Activated CD8-positive, alpha-beta memory T cell treated with anti-CD3 and anti-CD28 coated beads for 36 hours (primary cell): ENCODE measurements around the gene PTCD3. TPM values are rescaled to one million over a fixed set of nuclear protein-coding genes. Genes with fewer than 3 reads are reported as not detected.

Experiments
- CTCF ChIA-PET: fragments of 350-600 bp; sonication (Branson Sonifier 250); formaldehyde crosslinking; loops from one replicate; lab custom pipeline; 2021; ENCODE audit warnings: antibody characterized with exemption; lab: Charles Lee
- POLR2A ChIA-PET: fragments of 350-600 bp; sonication (Branson Sonifier 250); formaldehyde crosslinking; loops from one replicate; lab custom pipeline; 2021; ENCODE audit warnings: antibody characterized with exemption; lab: Charles Lee
- total RNA-seq, 2 experiments: library from RNA; stranded (reverse); gene quantifications; one replicate each; pipeline ENCODE4 v1.2.3, GENCODE V29; 2021

The PTCD3 gene
- total RNA-seq, 2 experiments from 2014 or later = 156 to 167 TPM

DNA sequence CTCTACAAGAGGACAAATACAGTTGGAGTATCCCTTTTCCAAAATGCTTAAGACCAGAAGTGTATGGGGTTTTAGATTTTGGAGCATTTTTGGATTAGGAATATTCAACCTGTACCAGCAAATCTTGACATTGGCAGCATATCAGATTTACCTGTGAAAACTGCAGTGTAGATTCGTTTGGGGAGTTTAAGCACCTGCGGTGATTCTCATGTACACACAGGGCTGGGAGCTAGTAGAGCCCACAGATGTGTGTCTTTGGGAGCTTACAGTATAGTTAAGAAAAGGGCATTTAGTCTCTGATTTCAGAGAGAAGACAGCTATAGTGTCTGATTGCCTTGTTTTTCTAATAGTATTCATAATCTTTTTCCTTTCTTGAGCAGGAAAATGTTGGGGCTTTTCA is 30.1 kb downstream of the PTCD3 start:
- ChIA-PET POLR2A (no interaction called here), CTCF (no interaction called here)

DNA sequence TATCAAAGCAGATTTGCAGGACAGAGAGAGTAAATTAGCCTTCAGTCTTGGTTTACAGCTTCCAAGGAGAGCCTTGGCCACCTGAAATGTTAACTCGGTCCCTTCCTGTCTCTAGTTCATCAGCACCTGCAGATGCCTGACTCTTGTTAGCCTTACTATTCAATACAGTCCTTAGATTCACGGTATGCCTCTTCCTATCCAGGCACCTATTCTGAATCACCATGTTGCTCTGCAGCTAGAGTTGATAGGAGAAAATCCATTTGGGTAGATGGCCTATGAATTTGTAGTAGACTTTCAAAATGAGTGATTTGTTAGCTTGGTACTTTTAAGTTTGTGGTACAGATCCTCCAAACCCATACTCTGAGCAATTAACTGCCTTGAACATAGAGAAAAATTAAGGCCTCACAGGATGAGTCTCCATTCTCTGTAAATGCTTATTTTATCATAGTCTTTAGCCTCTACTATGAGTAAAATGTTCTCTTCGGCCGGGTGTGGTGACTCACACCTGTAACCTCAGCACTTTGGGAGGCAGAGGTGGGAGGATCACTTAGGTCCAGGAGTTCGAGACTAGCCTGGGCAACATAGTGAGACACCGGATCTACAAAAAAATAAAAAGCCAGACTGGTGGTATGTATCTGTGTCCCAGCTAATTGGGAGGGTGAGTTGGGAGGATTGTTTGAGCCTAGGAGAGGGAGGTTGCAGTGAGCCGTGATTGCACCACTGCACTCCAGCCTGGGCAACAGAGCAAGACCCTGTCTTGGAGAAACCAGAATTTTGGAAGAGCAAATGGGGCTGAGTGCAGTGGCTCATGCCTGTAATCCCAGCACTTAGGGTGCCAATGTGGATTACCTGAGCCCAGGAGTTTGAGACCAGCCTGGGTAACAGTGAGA is 32.9 kb downstream of the PTCD3 start:
- CTCF ChIA-PET = no interaction called here

DNA sequence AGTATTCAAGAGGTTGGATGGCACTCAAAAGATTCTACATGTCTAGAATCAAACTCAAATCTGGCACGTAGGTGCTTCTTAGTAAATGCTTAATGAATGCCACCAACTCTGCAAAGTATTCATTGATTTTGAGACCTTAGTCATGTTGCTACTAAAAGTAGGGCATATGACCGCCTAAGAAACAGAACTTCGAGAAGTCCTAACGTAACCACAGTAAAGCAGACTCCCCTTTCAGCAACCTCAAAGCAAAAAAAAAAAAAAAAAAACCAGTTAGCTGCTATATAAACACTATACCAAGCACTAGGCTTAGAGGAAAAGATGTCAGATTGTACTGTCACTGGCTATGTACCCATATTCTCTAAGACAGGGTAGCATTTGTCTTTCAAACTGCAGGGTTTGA is 33.9 kb downstream of the PTCD3 start:
- CTCF ChIA-PET = no interaction called here
- POLR2A ChIA-PET = interaction anchor here (0.6 kb wide), 3 partner anchors 13 to 601 kb away, joined by 3 to 6 read pairs (median 3); partner anchors contain the start of gene MAT2A

More for the DNA sequence above, 32.9 kb downstream of the PTCD3 start:
- POLR2A ChIA-PET = interaction anchor here (0.8 to 1.4 kb wide), 2 partner anchors 22 to 304 kb away, joined by 3 to 4 read pairs; no protein-coding TSS in a partner anchor

DNA sequence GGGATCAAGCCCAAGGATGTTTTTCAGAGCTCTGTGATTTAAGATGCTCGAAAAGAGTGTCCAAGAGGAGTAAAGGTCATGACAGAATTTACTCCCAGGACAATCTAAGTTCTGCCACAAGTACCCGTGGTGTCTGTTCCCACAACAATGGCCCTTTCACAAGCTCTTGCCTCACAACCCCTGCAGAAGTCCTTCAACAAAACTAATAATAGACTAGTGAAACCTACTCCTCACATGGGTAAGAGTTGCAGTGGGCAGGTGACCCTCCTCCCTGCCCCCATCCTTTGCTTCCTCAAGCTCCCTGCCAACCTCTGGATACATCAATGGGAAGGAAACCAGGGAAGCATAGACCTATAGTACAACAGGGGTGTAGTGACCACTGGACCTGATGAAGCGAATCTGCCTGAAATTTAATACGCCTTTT is 34.9 kb downstream of the PTCD3 start:
- POLR2A ChIA-PET = no interaction called here
- CTCF ChIA-PET = no interaction called here

DNA sequence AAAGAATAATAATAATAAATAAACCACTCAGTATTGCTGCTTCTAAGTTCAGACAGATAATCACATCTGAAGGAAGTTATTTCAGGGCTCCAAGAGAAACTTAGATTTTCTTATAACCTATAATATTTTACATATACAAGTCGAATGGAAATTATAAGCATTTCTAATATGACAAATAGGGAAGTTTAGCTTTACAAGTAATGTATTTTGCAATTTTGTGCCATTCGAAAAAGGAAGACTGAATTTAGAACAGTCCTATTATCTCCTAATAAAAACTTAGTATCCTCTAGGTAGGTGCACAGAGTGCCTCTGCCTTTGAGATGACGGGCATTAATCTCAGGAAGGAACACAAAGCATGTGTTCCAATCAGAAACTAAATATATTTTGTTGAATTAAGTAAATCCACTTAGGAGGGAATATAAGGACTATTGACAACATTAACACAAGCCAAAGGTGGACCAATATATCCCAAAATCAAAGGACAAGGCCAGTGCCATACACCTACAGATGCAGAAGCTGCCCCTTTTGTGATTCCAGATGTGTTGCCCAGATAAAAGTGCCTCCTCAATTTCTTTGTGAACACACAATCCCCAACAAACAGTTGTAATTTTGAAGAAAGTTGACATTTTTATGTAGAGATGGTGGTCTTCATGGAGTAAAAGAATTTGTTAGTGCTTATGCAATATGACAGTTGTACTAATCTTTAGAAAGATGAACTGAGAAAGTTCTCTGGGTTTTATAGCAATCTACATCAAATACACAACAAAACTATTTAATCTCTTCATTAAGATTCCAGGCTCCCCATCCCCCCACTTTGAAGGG is 36.6 kb downstream of the PTCD3 start:
- CTCF ChIA-PET = no interaction called here
- POLR2A ChIA-PET = no interaction called here

GRCh38 chr2:86143307-86143706 is 37.3 kb downstream of the PTCD3 start:
- POLR2A ChIA-PET = interaction anchor here (1.2 kb wide), 1 partner anchor 14 kb away, joined by 3 read pairs; no protein-coding TSS in a partner anchor
- CTCF ChIA-PET = no interaction called here

DNA sequence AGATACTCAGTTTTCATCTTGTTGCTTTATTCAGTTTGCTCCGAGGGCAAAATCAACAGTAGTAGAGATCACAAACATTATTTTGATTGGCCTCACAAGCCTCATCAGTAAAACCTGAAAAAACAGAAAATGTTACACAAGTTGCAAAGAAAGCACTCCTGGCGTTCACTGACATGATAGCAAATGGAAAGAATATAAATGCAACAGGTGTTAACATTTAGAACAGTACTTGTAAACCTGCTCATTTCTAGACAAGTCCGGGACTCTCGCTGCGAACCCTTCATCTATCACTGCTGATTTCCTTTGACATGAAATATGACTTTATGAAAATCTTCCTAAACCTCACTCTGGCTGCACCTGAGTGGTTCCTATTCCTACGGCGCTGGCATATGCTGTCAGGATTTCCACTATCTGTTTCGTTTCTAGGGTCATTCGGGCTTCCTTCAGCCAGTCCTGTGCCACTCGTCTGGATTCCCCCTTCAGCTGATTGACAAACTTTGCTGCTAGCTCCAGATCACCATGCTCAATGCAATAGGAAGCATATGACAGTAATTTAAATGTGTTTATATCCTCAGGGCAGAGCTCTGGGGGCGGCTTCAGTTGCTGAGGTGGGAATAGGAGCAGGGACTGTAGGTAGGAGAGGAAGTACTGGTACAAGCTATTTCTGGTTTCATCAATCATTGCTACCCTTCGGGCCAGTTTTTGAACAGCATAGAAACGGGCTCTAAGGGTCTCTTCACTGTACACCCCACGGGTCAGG is 38.1 kb downstream of the PTCD3 start:
- CTCF ChIA-PET = interaction anchor here (0.6 kb wide), 1 partner anchor 13 kb away, joined by 3 read pairs; no protein-coding TSS in a partner anchor
- POLR2A ChIA-PET = interaction anchor here (1.2 kb wide), 1 partner anchor 15 kb away, joined by 3 read pairs; no protein-coding TSS in a partner anchor

GRCh38 chr2:86147793-86148192 is 41.8 kb downstream of the PTCD3 start:
- ChIA-PET POLR2A (no interaction called here), CTCF (no interaction called here)

DNA sequence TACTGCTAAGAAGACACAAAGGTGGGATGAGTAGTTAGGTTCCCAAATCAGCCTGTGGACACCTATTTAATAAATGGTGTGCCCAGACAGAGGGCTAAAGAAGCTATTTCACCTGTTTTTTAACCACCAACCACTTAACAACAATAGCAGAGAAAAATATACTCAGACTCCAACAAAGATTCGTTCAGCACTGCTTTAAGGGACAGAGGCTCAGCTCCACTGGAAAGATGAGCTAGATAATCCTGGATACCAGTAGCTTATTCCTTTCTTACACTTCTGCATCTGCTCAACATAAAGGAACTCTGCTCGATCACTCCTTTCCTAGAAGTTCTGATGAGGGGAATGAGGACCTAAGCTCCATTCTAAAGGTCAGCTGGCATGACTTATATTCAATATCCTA is 44.5 kb downstream of the PTCD3 start:
- CTCF ChIA-PET = interaction anchor here (1.3 kb wide), 1 partner anchor 26 kb away, joined by 3 read pairs; no protein-coding TSS in a partner anchor
- POLR2A ChIA-PET = no interaction called here

DNA sequence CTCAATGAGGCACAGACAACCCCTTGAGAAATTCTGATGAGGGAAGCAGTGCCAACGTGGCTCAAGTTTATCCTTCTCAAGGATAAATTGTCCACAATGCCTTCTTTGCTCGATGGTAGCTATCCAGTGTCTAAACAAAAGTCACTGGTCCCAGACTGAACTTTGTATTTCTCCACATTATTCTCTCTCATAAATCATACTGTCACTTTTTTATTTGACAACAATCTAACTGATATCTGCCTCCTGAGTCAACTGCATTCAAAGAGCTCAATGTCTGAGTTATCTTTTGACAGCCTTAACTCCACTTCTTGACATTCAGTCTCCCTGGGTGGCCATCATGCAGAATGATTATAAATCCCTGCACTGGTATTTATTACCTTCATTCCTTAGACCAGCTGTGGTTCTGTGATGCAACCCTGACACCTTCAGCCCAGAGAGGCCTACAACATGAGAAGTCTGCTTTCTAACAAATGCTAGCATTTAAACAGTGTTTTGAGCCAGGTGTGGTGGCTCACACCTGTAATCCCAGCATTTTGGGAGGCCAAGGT is 51.0 kb downstream of the PTCD3 start:
- CTCF ChIA-PET = interaction anchor here (0.7 kb wide), 1 partner anchor 13 kb away, joined by 3 read pairs; no protein-coding TSS in a partner anchor
- POLR2A ChIA-PET = interaction anchor here (0.6 kb wide), 1 partner anchor 120 kb away, joined by 3 read pairs; no protein-coding TSS in a partner anchor

- POLR2A ChIA-PET = interaction anchor here (0.5 to 0.6 kb wide), 2 partner anchors 19 to 46 kb away, joined by 4 to 6 read pairs; no protein-coding TSS in a partner anchor
- CTCF ChIA-PET = interaction anchor here (0.7 to 0.8 kb wide), 2 partner anchors 11 to 383 kb away, joined by 3 read pairs; no protein-coding TSS in a partner anchor
These were observed 52.3 kb downstream of the PTCD3 start for GRCh38 chr2:86158286-86158685.

DNA sequence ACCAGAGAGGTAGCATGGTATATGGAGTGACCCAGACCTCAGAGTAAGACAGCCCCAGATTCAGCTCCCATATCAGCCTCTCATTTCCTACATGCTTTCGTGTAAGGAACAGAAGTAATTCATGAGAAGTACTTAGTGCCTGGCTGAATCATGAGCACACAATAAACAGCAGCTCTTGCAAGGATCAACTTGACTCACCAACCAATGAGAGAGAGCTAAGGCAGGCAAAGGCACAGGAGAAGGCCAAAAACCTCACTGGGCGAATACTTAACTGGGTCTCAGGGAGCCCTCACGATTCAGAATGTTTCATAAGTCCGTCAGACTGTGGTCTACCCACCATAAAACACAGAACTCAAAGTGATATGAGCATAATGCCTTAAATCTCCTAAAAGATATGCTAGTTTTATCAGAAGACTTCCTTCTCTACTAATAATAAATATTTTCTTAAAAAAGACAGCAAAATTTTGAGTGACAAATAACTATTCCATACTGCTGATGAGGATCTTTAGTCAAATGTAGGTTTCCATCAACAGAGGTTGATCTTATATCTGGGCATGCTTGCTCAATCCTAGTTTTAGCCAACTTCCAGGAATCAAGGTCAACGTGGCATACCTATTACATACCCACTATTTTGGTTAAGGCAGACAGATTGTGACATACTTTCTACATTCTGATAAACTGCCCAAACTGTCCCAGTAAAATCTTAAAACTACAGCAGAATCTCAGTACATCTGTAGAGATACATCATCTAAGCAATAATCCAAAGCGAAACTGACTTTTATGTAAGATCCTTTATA is 54.3 kb downstream of the PTCD3 start:
- ChIA-PET CTCF (interaction anchor here (0.7 kb wide), 1 partner anchor 138 kb away, joined by 4 read pairs; no protein-coding TSS in a partner anchor), POLR2A (no interaction called here)

- ChIA-PET CTCF (no interaction called here), POLR2A (no interaction called here)
These were observed 64.4 kb downstream of the PTCD3 start for GRCh38 chr2:86170449-86170848.

GRCh38 chr2:86171295-86171694 is 65.3 kb downstream of the PTCD3 start:
- ChIA-PET CTCF (no interaction called here), POLR2A (no interaction called here)

DNA sequence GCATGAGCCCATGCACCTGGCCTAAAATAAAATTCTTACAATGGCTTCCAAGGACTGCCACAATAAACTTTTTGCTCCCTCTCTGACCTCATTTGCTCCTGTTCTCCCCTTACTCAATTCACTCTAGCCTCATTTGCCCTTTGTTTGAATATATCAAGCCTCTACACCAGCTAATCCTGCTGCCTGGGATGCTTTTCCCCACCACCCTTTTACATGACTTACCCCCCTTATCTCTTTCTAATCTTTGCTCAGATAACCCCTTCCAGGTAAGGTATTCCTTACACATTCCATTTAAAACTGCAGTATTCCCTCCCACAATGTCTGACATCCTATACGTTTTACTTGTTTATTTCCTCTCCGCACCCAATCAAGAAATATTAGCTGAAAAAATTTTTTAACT is 66.6 kb downstream of the PTCD3 start:
- CTCF ChIA-PET = no interaction called here
- POLR2A ChIA-PET = no interaction called here

- CTCF ChIA-PET = no interaction called here
- POLR2A ChIA-PET = no interaction called here
These were observed 68.4 kb downstream of the PTCD3 start for GRCh38 chr2:86174445-86174844.

DNA sequence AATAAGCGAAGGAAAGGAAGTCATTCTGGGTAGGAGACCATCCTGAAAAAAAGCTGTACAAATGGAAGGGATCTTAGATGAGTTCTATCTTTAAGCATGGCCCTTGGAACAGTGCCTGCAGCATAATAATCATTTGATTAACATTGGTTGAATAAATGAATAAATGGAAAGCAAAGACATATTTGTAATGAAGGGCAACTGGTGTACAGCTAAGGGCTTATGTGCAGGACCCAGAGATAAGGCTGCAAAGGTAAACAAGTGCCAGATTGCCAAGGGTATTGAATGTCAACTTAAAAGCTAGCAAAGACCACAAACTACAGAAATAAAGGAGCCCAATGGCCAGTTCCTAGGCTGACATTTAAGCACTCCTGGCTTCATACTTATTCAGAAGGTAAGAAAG is 69.8 kb downstream of the PTCD3 start:
- POLR2A ChIA-PET = no interaction called here
- CTCF ChIA-PET = no interaction called here
